Peyer's patch (tissue), 4 donors: ENCODE results near the gene RAD51AP2. TPM values are rescaled to one million over a fixed set of nuclear protein-coding genes. Genes with fewer than 3 reads are reported as not detected.
"Not testable (repeated sequence)": the region's sequence is repeated elsewhere in the genome, so short reads cannot be mapped to it uniquely, and the experiment has no call there.

Source experiments
- DNase-seq, 3 donors: peaks; one replicate each; pipeline ENCODE4 v3.0.0-alpha.2; 2017 to 2019
- H3K27ac ChIP-seq, 4 donors: fragments of 200-600 bp; sonication (generic); one replicate each; pipeline ENCODE4 v1.5.1; 2016 to 2019
- H3K27me3 ChIP-seq, 2 donors: fragments of 200-600 bp; sonication (generic); one replicate each; pipeline ENCODE4 v1.5.1; 2019
- H3K36me3 ChIP-seq, 3 donors: fragments of 200-600 bp; sonication (generic); one replicate each; pipeline ENCODE4 v1.5.1; 2016 to 2019
- H3K4me1 ChIP-seq, 4 donors: fragments of 200-600 bp; sonication (generic); one replicate each; pipeline ENCODE4 v1.5.1; 2016 to 2019
- H3K4me3 ChIP-seq, 4 donors: fragments of 200-600 bp; sonication (generic); 1 replicate in 3 of 4; 2 replicates in 1 of 4; pipeline ENCODE4 v1.5.1; 2016 to 2019; ENCODE audit warnings: mild to moderate bottlenecking in 1 of 4
- H3K9me3 ChIP-seq, 4 donors: fragments of 200-600 bp; sonication (generic); one replicate each; pipeline ENCODE4 v1.5.1; 2016 to 2019; ENCODE audit warnings: mild to moderate bottlenecking in 1 of 4
- POLR2A ChIP-seq, 2 donors: fragments of 450-650 bp; IDR thresholded peaks; one replicate each; pipeline ENCODE4 v1.5.1; 2017; ENCODE audit warnings: antibody characterized with exemption in 2 of 2, mild to moderate bottlenecking in 2 of 2, moderate library complexity in 2 of 2
- total RNA-seq, 4 donors: library from RNA; depleted of rRNA; stranded (reverse); fragments of >200 nt; gene quantifications; one replicate each; pipeline ENCODE4 v1.1.0, GENCODE V29; 2016
- TF ChIP-seq, protein P1 (sequence below), 6 experiments: fragments of 450-650 bp in 4 of 6; fragments of 200-600 bp in 2 of 6; sonication (generic) in 1 of 6; IDR thresholded peaks; one replicate each; pipeline ENCODE4 v1.5.1; 2017 to 2019; ENCODE audit warnings: antibody characterized with exemption in 6 of 6, mild to moderate bottlenecking in 3 of 6, moderate library complexity in 1 of 6

Gene RAD51AP2
- total RNA-seq, 4 donors from 2014 or later, result not detected

DNA sequence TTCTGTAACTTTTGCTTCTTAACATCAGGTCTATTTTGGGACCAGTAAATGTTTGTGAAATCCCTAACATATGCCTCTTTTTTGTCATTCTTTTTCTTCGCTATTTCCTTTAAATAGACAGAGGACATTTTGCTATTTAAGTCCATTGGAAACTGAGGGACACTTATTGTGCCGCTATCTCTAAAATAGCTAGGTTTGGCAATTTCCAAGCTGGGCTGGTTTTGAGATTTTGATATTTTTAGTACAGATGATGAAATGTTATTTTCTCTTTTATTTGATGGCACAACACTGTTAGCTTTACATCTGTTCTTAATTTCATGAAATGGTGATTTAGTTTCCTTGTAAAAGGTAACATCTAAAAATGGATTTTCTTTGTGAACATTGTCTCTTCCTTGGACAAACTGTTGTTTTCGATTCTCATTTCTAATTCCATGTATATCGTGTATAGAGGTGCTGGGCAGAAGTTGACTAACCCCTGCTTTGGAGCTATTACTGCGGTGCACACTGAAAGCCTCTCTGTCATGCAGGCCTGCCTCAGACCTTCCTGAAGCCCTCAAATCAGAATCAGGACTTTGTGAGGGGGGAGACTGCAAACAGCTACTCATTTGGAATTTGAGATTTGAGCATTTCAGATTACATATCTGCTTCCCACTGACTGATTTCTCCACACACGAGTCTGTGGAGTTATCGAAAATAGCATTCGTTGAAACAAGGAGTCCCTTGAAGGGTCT lies 594 bp downstream of the RAD51AP2 start:
- Histone ChIP-seq H3K4me3 (peak overlapping the region; percentile 28 to 46 (median 36)), H3K27ac (peak overlapping the region in 1 of 4 donors; percentile 47)
- no peak for TF ChIP-seq POLR2A (IDR thresholded peaks at IDR 0.05)
- TF ChIP-seq, protein P1, sequence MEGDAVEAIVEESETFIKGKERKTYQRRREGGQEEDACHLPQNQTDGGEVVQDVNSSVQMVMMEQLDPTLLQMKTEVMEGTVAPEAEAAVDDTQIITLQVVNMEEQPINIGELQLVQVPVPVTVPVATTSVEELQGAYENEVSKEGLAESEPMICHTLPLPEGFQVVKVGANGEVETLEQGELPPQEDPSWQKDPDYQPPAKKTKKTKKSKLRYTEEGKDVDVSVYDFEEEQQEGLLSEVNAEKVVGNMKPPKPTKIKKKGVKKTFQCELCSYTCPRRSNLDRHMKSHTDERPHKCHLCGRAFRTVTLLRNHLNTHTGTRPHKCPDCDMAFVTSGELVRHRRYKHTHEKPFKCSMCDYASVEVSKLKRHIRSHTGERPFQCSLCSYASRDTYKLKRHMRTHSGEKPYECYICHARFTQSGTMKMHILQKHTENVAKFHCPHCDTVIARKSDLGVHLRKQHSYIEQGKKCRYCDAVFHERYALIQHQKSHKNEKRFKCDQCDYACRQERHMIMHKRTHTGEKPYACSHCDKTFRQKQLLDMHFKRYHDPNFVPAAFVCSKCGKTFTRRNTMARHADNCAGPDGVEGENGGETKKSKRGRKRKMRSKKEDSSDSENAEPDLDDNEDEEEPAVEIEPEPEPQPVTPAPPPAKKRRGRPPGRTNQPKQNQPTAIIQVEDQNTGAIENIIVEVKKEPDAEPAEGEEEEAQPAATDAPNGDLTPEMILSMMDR (IDR thresholded peaks at IDR 0.05), result no peak

DNA sequence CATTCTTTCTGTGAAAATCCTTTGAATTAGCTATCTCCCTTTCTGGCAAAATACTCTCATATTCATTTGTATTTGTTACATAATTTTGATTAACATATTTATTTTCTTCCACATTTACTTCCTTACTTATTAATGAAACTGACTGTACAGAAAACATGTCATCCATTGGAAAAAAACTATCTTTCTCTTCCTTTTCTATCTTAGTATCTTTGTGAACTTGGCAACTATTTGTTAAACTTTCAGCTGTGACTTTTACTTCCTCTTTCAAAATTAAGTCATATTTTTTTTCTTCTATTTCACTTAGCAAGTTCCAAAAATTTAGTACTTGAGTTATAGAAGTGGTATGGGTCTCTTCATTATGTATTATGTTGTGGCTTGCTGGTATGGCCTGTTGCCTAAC lies 2.6 kb downstream of the RAD51AP2 start:
- Histone ChIP-seq H3K27me3 (no peaks in the 10 kb centered on the region), H3K9me3 (no peaks in the 10 kb centered on the region), H3K4me3 (no peak overlapping the region), H3K4me1 (peaks cover 0 to 9% (median 0%) of the 10 kb centered on the region in 4 donors), H3K36me3 (no peaks in the 10 kb centered on the region), H3K27ac (no peak overlapping the region)
- DNase-seq, result no peak
- TF ChIP-seq, protein P1 (IDR thresholded peaks at IDR 0.05), result no peak
- no peak for TF ChIP-seq POLR2A (IDR thresholded peaks at IDR 0.05)

More for the DNA sequence above, 594 bp downstream of the RAD51AP2 start:
- Histone ChIP-seq H3K27me3 (no peaks in the 10 kb centered on the region), H3K36me3 (no peaks in the 10 kb centered on the region), H3K4me1 (peaks cover 0 to 9% (median 0%) of the 10 kb centered on the region in 4 donors), H3K9me3 (no peaks in the 10 kb centered on the region)
- no peak for DNase-seq

DNA sequence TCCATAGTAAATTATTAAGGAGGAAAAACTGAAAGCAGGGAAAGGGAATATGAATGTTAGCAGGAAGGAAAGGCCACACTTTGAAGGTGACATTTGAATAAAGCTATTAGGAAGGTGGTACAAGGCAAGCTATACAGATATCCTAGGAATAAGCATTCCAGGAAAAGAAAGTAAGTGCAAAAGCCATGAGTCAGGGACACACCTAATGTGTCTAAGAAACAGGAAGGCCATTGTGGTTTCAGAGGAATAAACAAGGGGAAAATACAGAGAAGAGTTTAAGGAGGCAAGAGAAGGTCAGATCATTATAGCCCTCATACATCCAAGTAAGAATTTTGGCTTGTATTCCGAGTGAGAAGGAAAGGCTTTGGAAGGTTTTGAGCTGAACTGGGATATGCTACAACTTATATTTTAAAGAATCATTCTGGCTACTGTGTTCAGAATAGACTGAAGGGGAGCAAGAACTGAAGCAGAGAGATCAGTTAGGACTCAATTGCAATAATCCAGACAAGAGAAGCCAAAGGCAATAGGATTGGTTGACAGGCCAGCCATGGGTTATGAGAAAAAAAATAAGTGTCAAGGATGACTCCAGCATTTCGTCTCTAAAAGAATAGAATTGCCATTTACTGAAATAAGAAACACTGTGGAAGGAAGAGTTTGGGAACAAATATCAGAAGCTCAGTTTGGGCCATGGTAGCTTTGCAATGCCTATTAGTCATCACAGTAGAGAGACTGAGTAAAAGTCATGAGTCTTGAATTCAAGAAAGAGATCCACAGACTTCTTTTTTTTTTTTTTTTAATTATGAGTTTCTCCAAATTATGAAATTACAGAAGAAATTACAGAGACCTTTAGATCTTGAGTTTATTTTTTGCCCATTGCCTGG lies 11.3 kb downstream of the RAD51AP2 start:
- Histone ChIP-seq H3K9me3 (no peaks in the 10 kb centered on the region), H3K36me3 (no peaks in the 10 kb centered on the region), H3K27ac (no peak overlapping the region), H3K4me3 (no peak overlapping the region), H3K4me1 (no peaks in the 10 kb centered on the region), H3K27me3 (no peaks in the 10 kb centered on the region)
- no peak for DNase-seq
- TF ChIP-seq, protein P1 (IDR thresholded peaks at IDR 0.05), result no peak

DNA sequence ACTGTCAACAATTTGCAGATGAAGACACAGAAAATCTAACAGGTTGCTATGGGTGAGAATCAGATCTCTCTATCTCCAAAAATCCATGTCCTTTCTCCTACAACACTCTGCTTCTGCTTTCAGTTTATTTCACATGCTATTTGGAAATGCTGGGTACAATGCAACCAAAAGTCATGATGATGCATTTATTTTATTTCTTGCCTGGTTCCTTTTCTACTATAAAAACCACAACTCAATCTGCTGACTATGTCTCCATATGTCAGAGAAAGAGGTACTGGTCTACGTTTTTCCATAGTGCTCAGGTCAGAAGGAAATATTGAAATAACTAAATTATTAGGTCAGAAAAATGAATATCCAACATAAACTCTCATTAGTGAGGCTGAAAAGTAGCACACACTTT lies 20.5 kb downstream of the RAD51AP2 start:
- no peak overlapping the region for H3K4me3 ChIP-seq
- DNase-seq, result no peak
- H3K9me3 ChIP-seq, result no peaks in the 10 kb centered on the region
- H3K36me3 ChIP-seq, result no peaks in the 10 kb centered on the region
- no peaks in the 10 kb centered on the region for H3K4me1 ChIP-seq
- TF ChIP-seq, protein P1 (IDR thresholded peaks at IDR 0.05), result no peak
- no peak for TF ChIP-seq POLR2A (IDR thresholded peaks at IDR 0.05)
- H3K27ac ChIP-seq, result no peak overlapping the region
- no peaks in the 10 kb centered on the region for H3K27me3 ChIP-seq

DNA sequence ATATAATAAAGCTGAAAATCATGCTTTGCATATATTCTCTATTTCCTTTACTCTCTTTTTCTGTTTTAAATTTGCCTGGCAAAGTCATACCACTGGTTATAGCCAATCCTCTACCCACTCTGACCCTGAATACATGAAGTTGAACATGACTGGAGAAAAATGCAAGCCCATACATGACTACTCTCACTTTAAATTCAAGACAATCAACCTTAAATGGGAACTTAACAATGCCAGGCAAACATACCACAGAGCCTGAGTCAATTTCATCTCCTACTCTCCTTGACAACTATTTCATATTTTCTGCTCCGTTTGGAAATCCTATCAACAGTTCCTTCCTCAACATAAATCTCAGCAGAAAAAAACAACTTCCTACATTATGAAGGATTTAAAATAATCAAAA lies 22.6 kb downstream of the RAD51AP2 start:
- DNase-seq, result no peak
- Histone ChIP-seq H3K27ac (no peak overlapping the region), H3K4me1 (no peaks in the 10 kb centered on the region), H3K4me3 (no peak overlapping the region), H3K27me3 (no peaks in the 10 kb centered on the region), H3K36me3 (no peaks in the 10 kb centered on the region), H3K9me3 (no peaks in the 10 kb centered on the region)
- TF ChIP-seq, protein P1 (IDR thresholded peaks at IDR 0.05), result no peak
- TF ChIP-seq POLR2A (IDR thresholded peaks at IDR 0.05), result no peak

DNA sequence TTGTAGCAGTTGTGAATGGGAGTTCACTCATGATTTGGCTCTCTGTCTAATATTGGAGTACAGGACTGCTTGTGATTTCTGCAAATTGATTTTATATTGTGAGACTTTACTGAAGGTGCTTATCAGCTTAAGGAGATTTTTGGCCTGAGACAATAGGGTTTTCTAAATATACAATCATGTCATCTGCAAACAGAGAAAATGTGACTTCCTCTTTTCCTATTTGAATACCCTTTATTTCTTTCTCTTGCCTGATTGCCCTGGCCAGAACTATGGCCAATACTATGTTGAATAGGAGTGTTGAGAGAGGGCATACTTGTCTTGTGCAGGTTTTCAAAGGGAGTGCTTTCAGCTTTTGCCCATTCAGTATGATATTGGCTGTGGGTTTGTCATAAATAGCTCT lies 28.1 kb downstream of the RAD51AP2 start:
- H3K27ac ChIP-seq, H3K4me1 ChIP-seq, H3K9me3 ChIP-seq, H3K4me3 ChIP-seq, DNase-seq, H3K27me3 ChIP-seq, H3K36me3 ChIP-seq: not testable (repeated sequence)

DNA sequence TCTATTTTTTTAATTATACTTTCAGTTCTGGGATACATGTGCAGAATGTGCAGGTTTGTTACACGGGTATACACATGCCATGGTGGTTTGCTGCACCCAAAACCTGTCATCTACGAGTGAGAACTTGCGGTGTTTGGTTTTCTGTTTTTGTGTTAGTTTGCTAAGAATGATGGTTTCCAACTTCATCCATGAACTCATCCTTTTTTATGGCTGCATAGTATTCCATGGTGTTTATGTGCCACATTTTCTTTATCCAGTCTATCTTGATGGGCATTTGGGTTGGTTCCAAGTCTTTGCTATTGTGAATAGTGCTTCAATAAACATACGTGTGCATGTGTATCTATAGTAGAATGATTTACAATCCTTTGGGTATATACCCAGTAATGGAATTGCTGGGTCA lies 29.6 kb downstream of the RAD51AP2 start:
- not testable (repeated sequence) for H3K4me1 ChIP-seq, H3K27me3 ChIP-seq, DNase-seq, H3K9me3 ChIP-seq, H3K36me3 ChIP-seq, H3K4me3 ChIP-seq, H3K27ac ChIP-seq
